GM12878 (cell line): ENCODE measurements around the gene PIGX. TPM values are rescaled to one million over a fixed set of nuclear protein-coding genes. Genes with fewer than 3 reads are reported as not detected.

ENCODE experiments used
- ASH2L ChIP-seq: fragments of 300-600, 200-600 bp; sonication (generic); IDR thresholded peaks from 2 replicates; pipeline ENCODE4 v1.6.1; 2017; ENCODE audit warnings: low read depth, mild to moderate bottlenecking, borderline replicate concordance
- EP300 ChIP-seq, 2 experiments: fragments of 150-350 bp in 1 of 2; IDR thresholded peaks; 2 replicates each; pipeline ENCODE4 v1.6.1; 2011 to 2012; ENCODE audit warnings: low read depth in 2 of 2, low read length in 2 of 2, borderline replicate concordance in 1 of 2, improper control_type of control experiment in 1 of 2, inconsistent platforms in 1 of 2; ENCODE audit not compliant: control insufficient read depth in 1 of 2
- GATAD2B ChIP-seq: fragments of 450-650 bp; conservative IDR thresholded peaks from 2 replicates; pipeline ENCODE4 v1.6.1; 2017; ENCODE audit warnings: low read depth, mild to moderate bottlenecking, moderate library complexity
- NFXL1 ChIP-seq: fragments of 450-650 bp; IDR thresholded peaks from 2 replicates; pipeline ENCODE4 v1.6.1; 2017; ENCODE audit warnings: antibody characterized with exemption, mild to moderate bottlenecking, borderline replicate concordance
- NKRF ChIP-seq: fragments of 450-650 bp; conservative IDR thresholded peaks from 2 replicates; pipeline ENCODE4 v1.6.1; 2017; ENCODE audit warnings: mild to moderate bottlenecking, moderate library complexity
- NR2F1 ChIP-seq: fragments of 450-650 bp; conservative IDR thresholded peaks from 2 replicates; pipeline ENCODE4 v1.6.1; 2017; ENCODE audit warnings: mild to moderate bottlenecking
- STAT3 ChIP-seq: IDR thresholded peaks from 2 replicates; pipeline ENCODE4 v1.6.1; 2011; ENCODE audit warnings: low read depth, low read length, improper control_type of control experiment
- TCF12 ChIP-seq: IDR thresholded peaks from 2 replicates; pipeline ENCODE4 v1.6.1; 2011; ENCODE audit warnings: low read depth, mild to moderate bottlenecking, low read length
- polyA plus RNA-seq, 11 experiments: library from polyadenylated mRNA; depleted of rRNA in 4 of 11; unstranded in 6 of 11; stranded (reverse) in 5 of 11; fragments of >200 nt; fragmentation: Nextera tagmentation in 4 of 11; fragmentation: Illumina TruSeq in 1 of 11; extraction: Ambion mirVana in 4 of 11; extraction: Trizol in 1 of 11; gene quantifications; 1 replicate in 1 of 11; 2 replicates in 10 of 11; pipeline versions ENCODE4 v1.2.1 to v1.2.3, GENCODE V29; 2011 to 2016; ENCODE audit warnings: inconsistent platforms in 2 of 11, missing spikeins in 2 of 11, low read depth in 1 of 11
- total RNA-seq, 4 experiments: library from RNA; depleted of rRNA in 3 of 4; stranded (reverse); fragments of >200 nt in 3 of 4; fragmentation: Illumina TruSeq in 1 of 4; extraction: Trizol in 1 of 4; gene quantifications; 2 replicates each; pipeline versions ENCODE4 v1.2.1 to v1.2.3, GENCODE V29; 2013 to 2021
- TF ChIP-seq, protein P1 (sequence below): fragments of 450-650 bp; IDR thresholded peaks from 2 replicates; pipeline ENCODE4 v1.6.1; 2016; ENCODE audit warnings: mild to moderate bottlenecking, moderate library complexity, borderline replicate concordance

Gene PIGX
- total and polyA plus RNA-seq, 10 of the 15 experiments (the other 5 are each of a cell fraction or from before 2014, with no cell fraction given), result 3.8 to 40.0 (median 22.3) TPM

DNA sequence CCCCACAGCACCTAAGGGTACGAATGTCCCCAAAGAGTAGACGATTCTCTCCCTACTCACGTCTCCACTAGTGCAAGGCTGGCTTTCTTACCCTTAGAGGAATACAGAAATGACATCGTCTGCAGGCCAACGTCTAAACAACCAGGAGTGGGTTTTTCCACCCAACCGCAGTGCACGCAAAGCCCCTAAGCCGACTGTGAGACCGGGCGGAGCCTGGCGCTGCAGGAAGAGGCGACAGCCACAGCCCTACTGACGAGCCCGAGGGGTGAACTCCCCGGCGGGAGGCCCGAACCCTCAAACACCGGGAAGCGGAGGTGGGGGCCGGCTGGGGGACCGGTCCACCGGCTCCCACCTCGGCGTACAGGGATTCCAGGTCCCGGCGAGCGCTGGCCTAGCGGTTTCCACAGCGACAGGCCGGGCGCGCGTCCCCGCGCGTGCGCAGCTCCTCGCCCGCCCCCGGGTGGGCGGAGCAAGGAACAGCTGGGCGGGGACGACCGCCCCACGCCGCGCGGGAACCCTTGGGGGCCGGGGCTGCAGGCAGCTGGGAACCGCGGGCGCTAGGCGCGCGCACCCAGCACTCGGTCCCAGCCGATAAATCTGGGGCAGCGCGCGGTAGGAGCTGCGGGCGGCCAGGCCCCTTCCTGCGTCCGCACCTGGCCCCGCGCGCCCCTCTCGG lies at the start of gene PIGX, which contains the start of gene CEP19 (continued):
- TF ChIP-seq ASH2L, result peak; percentile 82; the same call in 1 of the 2 replicates
- no peak for TF ChIP-seq STAT3
- TF ChIP-seq, protein P1, sequence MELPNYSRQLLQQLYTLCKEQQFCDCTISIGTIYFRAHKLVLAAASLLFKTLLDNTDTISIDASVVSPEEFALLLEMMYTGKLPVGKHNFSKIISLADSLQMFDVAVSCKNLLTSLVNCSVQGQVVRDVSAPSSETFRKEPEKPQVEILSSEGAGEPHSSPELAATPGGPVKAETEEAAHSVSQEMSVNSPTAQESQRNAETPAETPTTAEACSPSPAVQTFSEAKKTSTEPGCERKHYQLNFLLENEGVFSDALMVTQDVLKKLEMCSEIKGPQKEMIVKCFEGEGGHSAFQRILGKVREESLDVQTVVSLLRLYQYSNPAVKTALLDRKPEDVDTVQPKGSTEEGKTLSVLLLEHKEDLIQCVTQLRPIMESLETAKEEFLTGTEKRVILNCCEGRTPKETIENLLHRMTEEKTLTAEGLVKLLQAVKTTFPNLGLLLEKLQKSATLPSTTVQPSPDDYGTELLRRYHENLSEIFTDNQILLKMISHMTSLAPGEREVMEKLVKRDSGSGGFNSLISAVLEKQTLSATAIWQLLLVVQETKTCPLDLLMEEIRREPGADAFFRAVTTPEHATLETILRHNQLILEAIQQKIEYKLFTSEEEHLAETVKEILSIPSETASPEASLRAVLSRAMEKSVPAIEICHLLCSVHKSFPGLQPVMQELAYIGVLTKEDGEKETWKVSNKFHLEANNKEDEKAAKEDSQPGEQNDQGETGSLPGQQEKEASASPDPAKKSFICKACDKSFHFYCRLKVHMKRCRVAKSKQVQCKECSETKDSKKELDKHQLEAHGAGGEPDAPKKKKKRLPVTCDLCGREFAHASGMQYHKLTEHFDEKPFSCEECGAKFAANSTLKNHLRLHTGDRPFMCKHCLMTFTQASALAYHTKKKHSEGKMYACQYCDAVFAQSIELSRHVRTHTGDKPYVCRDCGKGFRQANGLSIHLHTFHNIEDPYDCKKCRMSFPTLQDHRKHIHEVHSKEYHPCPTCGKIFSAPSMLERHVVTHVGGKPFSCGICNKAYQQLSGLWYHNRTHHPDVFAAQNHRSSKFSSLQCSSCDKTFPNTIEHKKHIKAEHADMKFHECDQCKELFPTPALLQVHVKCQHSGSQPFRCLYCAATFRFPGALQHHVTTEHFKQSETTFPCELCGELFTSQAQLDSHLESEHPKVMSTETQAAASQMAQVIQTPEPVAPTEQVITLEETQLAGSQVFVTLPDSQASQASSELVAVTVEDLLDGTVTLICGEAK, result no peak
- 0 out of 2 replicates have a peak, but pooled peaks have one; percentile 59 for TF ChIP-seq TCF12
- TF ChIP-seq EP300 (IDR thresholded peaks at IDR 0.05; ENCODE audit: borderline replicate concordance in 1 of 2, control insufficient read depth in 1 of 2, low read depth in 2 of 2, low read length in 2 of 2), result peak; percentile 53 to 59; a peak in 2 of 4 replicates
- peak; percentile 94; the same call in 1 of the 2 replicates for TF ChIP-seq NKRF
- TF ChIP-seq GATAD2B, result peak; percentile 98
- TF ChIP-seq NR2F1, result 0 out of 2 replicates have a peak, but pooled peaks have one; percentile 67
- peak; percentile 84; the same call in 1 of the 2 replicates for TF ChIP-seq NFXL1
- TF ChIP-seq, all 136 proteins: peak for 56
